MCF 10A (cell line): Measurements from ENCODE around the gene CRYBG3. TPM values are rescaled to one million over a fixed set of nuclear protein-coding genes. Genes with fewer than 3 reads are reported as not detected.

Experiments used
- BruUV-seq: library from RNA; stranded (reverse); fragments of 400-500 nt; replicated peaks from 2 replicates; lab custom pipeline; 2021; lab: Mats Ljungman, UMichigan
- CTCF ChIA-PET: fragments of 300-600 bp; sonication (Branson Sonifier 250); formaldehyde crosslinking; extraction: SDS; loops from one replicate; lab custom pipeline; 2021; ENCODE audit warnings: antibody characterized with exemption, inconsistent platforms; lab: Yijun Ruan, JAX
- POLR2A ChIA-PET: fragments of 300-600, 350-650 bp; sonication (Branson Sonifier 250); formaldehyde crosslinking; extraction: SDS; loops from one replicate; lab custom pipeline; 2020; ENCODE audit warnings: antibody characterized with exemption, inconsistent platforms; lab: Yijun Ruan, JAX
- DNase-seq: peaks from one replicate; pipeline ENCODE4 v3.0.0-alpha.2; 2018; ENCODE audit not compliant: unreplicated experiment
- H3K27ac Mint-ChIP-seq: one replicate; pipeline ENCODE4 v1.8.0; 2022; ENCODE audit warnings: mild to moderate bottlenecking, low read depth, mixed read lengths; ENCODE audit not compliant: unreplicated experiment
- H3K27me3 Mint-ChIP-seq: one replicate; pipeline ENCODE4 v1.8.0; 2022; ENCODE audit warnings: mixed read lengths; ENCODE audit not compliant: insufficient read depth, unreplicated experiment
- H3K36me3 Mint-ChIP-seq: one replicate; pipeline ENCODE4 v1.8.0; 2022; ENCODE audit warnings: mild to moderate bottlenecking, moderate library complexity, mixed read lengths; ENCODE audit not compliant: insufficient read depth, unreplicated experiment
- H3K4me1 Mint-ChIP-seq: one replicate; pipeline ENCODE4 v1.8.0; 2022; ENCODE audit warnings: mixed read lengths; ENCODE audit not compliant: insufficient read depth, unreplicated experiment
- H3K4me3 Mint-ChIP-seq: one replicate; pipeline ENCODE4 v1.8.0; 2022; ENCODE audit warnings: mild to moderate bottlenecking, moderate library complexity, mixed read lengths; ENCODE audit not compliant: unreplicated experiment
- H3K9me3 Mint-ChIP-seq: one replicate; pipeline ENCODE4 v1.8.0; 2022; ENCODE audit warnings: mixed read lengths; ENCODE audit not compliant: unreplicated experiment
- CTCF ChIP-seq: fragments of 200-600 bp; IDR thresholded peaks from one replicate; pipeline ENCODE4 v1.8.0; 2022; ENCODE audit warnings: antibody characterized with exemption, mild to moderate bottlenecking; ENCODE audit not compliant: unreplicated experiment
- intact Hi-C: fragments of 100-400 bp; cut with micrococcal nuclease; formaldehyde crosslinking; loops from 2 replicates; pipeline ENCODE4 v1.14.1; 2022
- total RNA-seq: library from RNA; stranded (reverse); gene quantifications from 2 replicates; pipeline ENCODE4 v1.2.3, GENCODE V29; 2022

CRYBG3 gene
- total RNA-seq, 1 experiment from 2014 or later, result 7.2 TPM

- peak; percentile 65 for TF ChIP-seq CTCF
- no TSS peak for BruUV-seq
- DNase-seq, result peak; percentile 70
- Mint-ChIP-seq H3K4me3 (no peak overlapping the region), H3K27ac (no peak overlapping the region), H3K36me3 (peaks cover 9% of the 10 kb centered on the region), H3K9me3 (no peaks in the 10 kb centered on the region), H3K4me1 (no peaks in the 10 kb centered on the region), H3K27me3 (no peaks in the 10 kb centered on the region)
- ChIA-PET CTCF (interaction anchor here (0.6 to 4.8 kb wide), 16 partner anchors 10 to 1177 kb away, joined by 3 to 84 read pairs (median 4); no protein-coding TSS in a partner anchor), POLR2A (interaction anchor here (0.6 kb wide), 1 partner anchor 220 kb away, joined by 3 read pairs; no protein-coding TSS in a partner anchor)
- intact Hi-C loops, result loop anchor here (1.0 kb wide), 2 partner anchors 147 to 230 kb away; no protein-coding TSS in a partner anchor
Measured at GRCh38 chr3:97793420-97794019, 28.3 kb upstream of the CRYBG3 start.

GRCh38 chr3:97795951-97796350 lies 25.9 kb upstream of the CRYBG3 start:
- no peak for TF ChIP-seq CTCF
- Mint-ChIP-seq H3K9me3 (no peaks in the 10 kb centered on the region), H3K27me3 (no peaks in the 10 kb centered on the region), H3K4me1 (no peaks in the 10 kb centered on the region), H3K4me3 (no peak overlapping the region), H3K36me3 (peaks cover 9% of the 10 kb centered on the region), H3K27ac (no peak overlapping the region)
- POLR2A ChIA-PET, result no interaction called here
- no peak for DNase-seq
- CTCF ChIA-PET, result interaction anchor here (1.2 to 4.8 kb wide), 3 partner anchors 179 to 242 kb away, joined by 3 to 84 read pairs (median 3); no protein-coding TSS in a partner anchor
- no TSS peak for BruUV-seq
- intact Hi-C loops, result no loop called here

- no peak overlapping the region for H3K4me3 Mint-ChIP-seq
- no peak for DNase-seq
- peaks cover 1% of the 10 kb centered on the region for H3K4me1 Mint-ChIP-seq
- no peaks in the 10 kb centered on the region for H3K27me3 Mint-ChIP-seq
- ChIA-PET POLR2A (interaction anchor here (1.5 kb wide), 1 partner anchor 10 kb away, joined by 4 read pairs; no protein-coding TSS in a partner anchor), CTCF (interaction anchor here (0.6 to 1.9 kb wide), 5 partner anchors 9 to 234 kb away, joined by 3 to 5 read pairs (median 4); no protein-coding TSS in a partner anchor)
- H3K9me3 Mint-ChIP-seq, result peaks cover 2% of the 10 kb centered on the region
- no peaks in the 10 kb centered on the region for H3K36me3 Mint-ChIP-seq
- intact Hi-C loops, result no loop called here
- BruUV-seq, result no TSS peak
- no peak for TF ChIP-seq CTCF
- no peak overlapping the region for H3K27ac Mint-ChIP-seq
Measured at GRCh38 chr3:97804471-97804870, 17.3 kb upstream of the CRYBG3 start.

GRCh38 chr3:97810779-97811390 lies 10.9 kb upstream of the CRYBG3 start:
- CTCF ChIA-PET, result interaction anchor here (0.6 to 1.5 kb wide), 5 partner anchors 18 to 520 kb away, joined by 3 to 5 read pairs (median 3); no protein-coding TSS in a partner anchor
- BruUV-seq, result no TSS peak
- peak; percentile 20 for DNase-seq

More at GRCh38 chr3:97810779-97811390, 10.9 kb upstream of the CRYBG3 start:
- H3K27me3 Mint-ChIP-seq, result no peaks in the 10 kb centered on the region
- H3K9me3 Mint-ChIP-seq, result peaks cover 4% of the 10 kb centered on the region
- no peak overlapping the region for H3K4me3 Mint-ChIP-seq
- H3K36me3 Mint-ChIP-seq, result no peaks in the 10 kb centered on the region
- TF ChIP-seq CTCF, result no peak
- intact Hi-C loops, result no loop called here
- POLR2A ChIA-PET, result interaction anchor here (0.7 to 3.8 kb wide), 5 partner anchors 11 to 212 kb away, joined by 3 to 33 read pairs (median 4); partner anchors contain the start of gene CRYBG3
- H3K27ac Mint-ChIP-seq, result no peak overlapping the region
- H3K4me1 Mint-ChIP-seq, result peaks cover 13% of the 10 kb centered on the region
